Epidermal melanocyte (primary cell): Measurements from ENCODE around the gene HAS3.
"Not testable (repeated sequence)": the region's sequence is repeated elsewhere in the genome, so short reads cannot be mapped to it uniquely, and the experiment has no call there.

Experiments
- DNase-seq: peaks from one replicate; pipeline ENCODE4 v3.0.0; 2011; ENCODE audit warnings: low spot score; ENCODE audit not compliant: insufficient read length

Gene HAS3

GRCh38 chr16:69143116-69143515, 37.7 kb downstream of the HAS3 start:
- DNase-seq: no peak

GRCh38 chr16:69145658-69146057, 40.2 kb downstream of the HAS3 start:
- DNase-seq: no peak

GRCh38 chr16:69149621-69150020, 44.2 kb downstream of the HAS3 start:
- DNase-seq: not testable (repeated sequence)

GRCh38 chr16:69150146-69150865, 44.9 kb downstream of the HAS3 start:
- DNase-seq: peak; percentile 66

- DNase-seq: no peak
Observed at GRCh38 chr16:69157196-69157595, 51.7 kb downstream of the HAS3 start.

GRCh38 chr16:69160192-69160591, 54.7 kb downstream of the HAS3 start:
- DNase-seq: no peak

- DNase-seq: no peak
Observed at GRCh38 chr16:69165584-69165983, 60.1 kb downstream of the HAS3 start.

GRCh38 chr16:69166221-69166833, 60.9 kb downstream of the HAS3 start:
- DNase-seq: no peak

- DNase-seq: no peak
Observed at GRCh38 chr16:69166946-69167930, 61.8 kb downstream of the HAS3 start.
